HEK293T (cell line): ENCODE results near the gene MITD1.
A peak's percentile ranks its signal among the peaks of the same experiment; 100 is the strongest.

Source experiments
- CTCF ChIA-PET: fragments of 350-600 bp; formaldehyde crosslinking; extraction: SDS; loops from one replicate; lab custom pipeline; 2021; ENCODE audit warnings: antibody characterized with exemption, inconsistent platforms; lab: Yijun Ruan, JAX
- POLR2A ChIA-PET: fragments of 350-600 bp; formaldehyde crosslinking; extraction: SDS; loops from one replicate; lab custom pipeline; 2020; ENCODE audit warnings: antibody characterized with exemption, inconsistent platforms; lab: Yijun Ruan, JAX
- DNase-seq: peaks from one replicate; pipeline ENCODE4 v3.0.0; 2012; ENCODE audit warnings: mixed read lengths; ENCODE audit errors: extremely low spot score
- ARNT ChIP-seq: fragments of 450-650 bp; IDR thresholded peaks from 2 replicates; pipeline ENCODE4 v1.6.1; 2017; ENCODE audit warnings: mild to moderate bottlenecking
- BHLHE40 ChIP-seq: fragments of 450-650 bp; IDR thresholded peaks from 2 replicates; pipeline ENCODE4 v1.6.1; 2016; ENCODE audit warnings: mild to moderate bottlenecking, moderate library complexity, borderline replicate concordance
- CTBP1 ChIP-seq: fragments of 450-650 bp; IDR thresholded peaks from 2 replicates; pipeline ENCODE4 v1.6.1; 2016; ENCODE audit warnings: borderline replicate concordance
- ELF4 ChIP-seq: fragments of 450-650 bp; IDR thresholded peaks from 2 replicates; pipeline ENCODE4 v1.6.1; 2017; ENCODE audit warnings: antibody characterized with exemption
- FOXA1 ChIP-seq: fragments of 450-650 bp; IDR thresholded peaks from 2 replicates; pipeline ENCODE4 v1.6.1; 2016; ENCODE audit warnings: mild to moderate bottlenecking
- FOXK2 ChIP-seq: fragments of 450-650 bp; IDR thresholded peaks from 2 replicates; pipeline ENCODE4 v1.6.1; 2016; ENCODE audit warnings: mild to moderate bottlenecking
- FOXM1 ChIP-seq: fragments of 450-650 bp; IDR thresholded peaks from 2 replicates; pipeline ENCODE4 v1.6.1; 2017; ENCODE audit warnings: mild to moderate bottlenecking, borderline replicate concordance
- HDGF ChIP-seq: fragments of 450-650 bp; IDR thresholded peaks from 2 replicates; pipeline ENCODE4 v1.6.1; 2017; ENCODE audit warnings: antibody characterized with exemption, borderline replicate concordance
- L3MBTL2 ChIP-seq: fragments of 450-650 bp; conservative IDR thresholded peaks from 2 replicates; pipeline ENCODE4 v1.6.1; 2016; ENCODE audit warnings: mild to moderate bottlenecking
- LEF1 ChIP-seq: fragments of 450-650 bp; IDR thresholded peaks from 2 replicates; pipeline ENCODE4 v1.6.1; 2017; ENCODE audit warnings: mild to moderate bottlenecking, borderline replicate concordance
- NFRKB ChIP-seq: fragments of 450-650 bp; IDR thresholded peaks from 2 replicates; pipeline ENCODE4 v1.6.1; 2016; ENCODE audit warnings: mild to moderate bottlenecking, moderate library complexity
- SP1 ChIP-seq: fragments of 450-650 bp; IDR thresholded peaks from 2 replicates; pipeline ENCODE4 v1.6.1; 2017
- SUZ12 ChIP-seq: fragments of 450-650 bp; IDR thresholded peaks from 2 replicates; pipeline ENCODE4 v1.6.1; 2016; ENCODE audit warnings: mild to moderate bottlenecking
- TARDBP ChIP-seq: fragments of 450-650 bp; IDR thresholded peaks from 2 replicates; pipeline ENCODE4 v1.6.1; 2016
- ZNF384 ChIP-seq: fragments of 450-650 bp; IDR thresholded peaks from 2 replicates; pipeline ENCODE4 v1.6.1; 2016
- TF ChIP-seq, protein P1 (sequence below): fragments of 450-650 bp; IDR thresholded peaks from 2 replicates; pipeline ENCODE4 v1.6.1; 2016

The MITD1 gene

DNA sequence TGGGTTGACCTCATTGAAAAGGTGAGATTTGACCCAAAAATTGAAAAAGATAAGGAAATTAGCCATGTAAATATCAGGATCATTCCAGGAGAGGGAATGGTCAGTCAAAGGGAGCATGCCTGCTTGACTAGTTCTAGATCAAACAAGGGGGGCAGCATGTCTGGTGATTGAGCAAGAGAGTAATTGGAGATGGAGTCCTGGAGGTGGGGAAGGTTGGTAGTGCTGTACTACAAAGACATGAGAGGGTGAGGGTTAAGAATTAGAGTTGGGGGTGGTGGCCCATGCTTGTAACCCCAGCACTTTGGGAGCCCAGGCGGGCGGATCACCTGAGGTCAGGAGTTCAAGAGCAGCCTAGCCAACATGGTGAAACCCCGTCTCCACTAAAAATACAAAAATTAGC, 2.2 kb upstream of the MITD1 start:
- POLR2A ChIA-PET: interaction anchor here (3.2 kb wide), 1 partner anchor 28 kb away, joined by 31 read pairs; the partner anchor contains the start of genes LIPT1 and TSGA10

DNA sequence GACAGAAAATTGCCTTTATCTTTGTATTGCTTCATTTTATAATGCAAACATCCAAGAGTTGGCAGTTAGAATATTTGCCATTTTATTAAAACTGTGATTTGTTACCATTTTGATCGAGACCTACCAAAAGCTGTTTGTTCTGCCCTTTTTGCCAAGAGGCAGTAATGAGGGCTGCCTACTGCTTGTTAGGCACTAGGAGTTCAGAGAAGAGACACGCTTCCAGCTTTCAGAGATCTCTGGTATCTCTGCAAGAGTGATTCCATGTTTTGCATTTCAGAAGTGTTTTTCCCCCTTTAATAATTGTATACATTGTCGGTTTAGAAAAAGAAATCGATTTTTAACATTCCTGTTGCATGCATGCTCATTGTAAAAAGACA, 754 bp upstream of the MITD1 start:
- POLR2A ChIA-PET: interaction anchor here (0.5 to 3.2 kb wide), 6 partner anchors 16 to 166 kb away, joined by 3 to 31 read pairs (median 12); partner anchors contain the start of genes C2orf15, EIF5B, LIPT1 and TSGA10
- CTCF ChIA-PET: no interaction called here
- no peak for TF ChIP-seq FOXM1
- TF ChIP-seq ARNT: no peak
- TF ChIP-seq NFRKB: no peak
- TF ChIP-seq LEF1: no peak
- no peak for TF ChIP-seq ELF4
- no peak for TF ChIP-seq SP1
- no peak for TF ChIP-seq FOXA1
- TF ChIP-seq L3MBTL2: no peak
- TF ChIP-seq, protein P1, sequence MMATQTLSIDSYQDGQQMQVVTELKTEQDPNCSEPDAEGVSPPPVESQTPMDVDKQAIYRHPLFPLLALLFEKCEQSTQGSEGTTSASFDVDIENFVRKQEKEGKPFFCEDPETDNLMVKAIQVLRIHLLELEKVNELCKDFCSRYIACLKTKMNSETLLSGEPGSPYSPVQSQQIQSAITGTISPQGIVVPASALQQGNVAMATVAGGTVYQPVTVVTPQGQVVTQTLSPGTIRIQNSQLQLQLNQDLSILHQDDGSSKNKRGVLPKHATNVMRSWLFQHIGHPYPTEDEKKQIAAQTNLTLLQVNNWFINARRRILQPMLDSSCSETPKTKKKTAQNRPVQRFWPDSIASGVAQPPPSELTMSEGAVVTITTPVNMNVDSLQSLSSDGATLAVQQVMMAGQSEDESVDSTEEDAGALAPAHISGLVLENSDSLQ: no peak
- no peak for TF ChIP-seq TARDBP
- no peak for TF ChIP-seq BHLHE40
- TF ChIP-seq FOXK2: no peak
- TF ChIP-seq HDGF: no peak
- TF ChIP-seq SUZ12: no peak
- no peak for TF ChIP-seq ZNF384
- no peak for TF ChIP-seq CTBP1
- DNase-seq: peak; percentile 17

More for the DNA sequence above, 2.2 kb upstream of the MITD1 start:
- TF ChIP-seq CTBP1 (no peak), ZNF384 (no peak)
- DNase-seq: no peak
- CTCF ChIA-PET: no interaction called here

DNA sequence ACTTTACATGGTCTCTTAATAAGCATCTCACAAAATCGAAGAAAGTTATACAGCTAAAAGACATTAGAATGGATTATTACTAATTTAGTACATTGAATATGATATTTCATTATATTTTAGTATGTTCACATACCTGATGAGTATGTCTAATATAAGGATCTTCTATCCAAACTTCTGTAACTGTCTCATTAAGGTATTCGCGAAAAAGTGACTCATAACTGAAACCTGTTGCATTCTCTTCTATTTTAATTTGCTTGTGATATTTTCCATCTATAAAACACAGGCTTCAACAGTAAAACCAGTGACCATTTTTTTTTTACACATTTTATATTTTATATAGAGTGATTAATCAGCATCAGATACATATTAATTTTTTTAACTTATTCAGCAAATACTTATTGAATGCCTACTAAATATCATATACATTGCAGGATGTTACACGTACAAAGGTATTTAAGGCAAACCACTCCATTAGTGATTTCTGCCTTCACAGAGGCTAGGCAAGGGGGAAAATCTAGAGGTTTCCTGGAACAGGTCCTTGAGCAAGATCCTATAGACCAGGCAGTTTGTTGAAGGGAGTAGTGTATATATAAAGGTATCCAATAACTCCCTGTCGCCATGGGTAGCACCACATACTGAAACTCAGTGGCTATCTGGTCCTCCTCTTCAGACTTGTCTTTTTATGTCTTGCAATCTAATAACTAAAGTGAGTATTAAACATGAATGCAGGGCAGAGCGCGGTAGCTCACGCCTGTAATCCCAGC, 9.3 kb downstream of the MITD1 start:
- ChIA-PET POLR2A (interaction anchor here (1.1 kb wide), 1 partner anchor 17 kb away, joined by 3 read pairs; the partner anchor contains the start of genes LIPT1 and TSGA10), CTCF (no interaction called here)
- no peak for DNase-seq
- TF ChIP-seq FOXA1 (no peak), SUZ12 (no peak), BHLHE40 (no peak), HDGF (no peak), FOXM1 (no peak), ZNF384 (no peak), FOXK2 (no peak), LEF1 (no peak), L3MBTL2 (no peak), CTBP1 (no peak), ELF4 (no peak), TARDBP (no peak)
- TF ChIP-seq, protein P1: no peak

DNA sequence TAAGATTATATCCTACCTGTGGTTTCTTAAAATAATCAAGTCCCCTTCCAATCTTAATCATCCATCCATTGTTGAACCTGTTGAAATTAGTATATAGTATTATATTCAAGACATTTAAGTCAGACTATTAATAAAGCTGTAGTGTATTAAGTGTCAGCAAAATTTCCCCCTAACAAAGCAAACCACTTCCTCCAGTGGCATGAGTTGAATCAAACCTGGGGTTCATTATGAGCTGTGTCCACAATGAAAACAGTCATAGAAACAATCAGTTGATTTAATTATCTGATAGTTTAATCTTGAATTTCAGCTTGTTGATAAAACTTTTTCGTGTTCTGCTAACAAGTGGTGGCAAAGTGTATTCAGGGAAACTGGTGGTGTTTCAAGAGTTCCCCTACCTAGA, 11.3 kb downstream of the MITD1 start:
- ChIA-PET POLR2A (interaction anchor here (1.7 to 5.3 kb wide), 2 partner anchors 11 to 15 kb away, joined by 5 to 44 read pairs; partner anchors contain the start of genes LIPT1, MITD1 and TSGA10), CTCF (interaction anchor here (0.6 kb wide), 1 partner anchor 20 kb away, joined by 3 read pairs; no protein-coding TSS in a partner anchor)
- DNase-seq: no peak
- TF ChIP-seq ELF4: no peak
- no peak for TF ChIP-seq FOXK2
- no peak for TF ChIP-seq ARNT
- no peak for TF ChIP-seq LEF1
- TF ChIP-seq SUZ12: no peak
- TF ChIP-seq FOXM1: no peak
- TF ChIP-seq CTBP1: no peak
- no peak for TF ChIP-seq L3MBTL2
- TF ChIP-seq NFRKB: no peak
- no peak for TF ChIP-seq BHLHE40

DNA sequence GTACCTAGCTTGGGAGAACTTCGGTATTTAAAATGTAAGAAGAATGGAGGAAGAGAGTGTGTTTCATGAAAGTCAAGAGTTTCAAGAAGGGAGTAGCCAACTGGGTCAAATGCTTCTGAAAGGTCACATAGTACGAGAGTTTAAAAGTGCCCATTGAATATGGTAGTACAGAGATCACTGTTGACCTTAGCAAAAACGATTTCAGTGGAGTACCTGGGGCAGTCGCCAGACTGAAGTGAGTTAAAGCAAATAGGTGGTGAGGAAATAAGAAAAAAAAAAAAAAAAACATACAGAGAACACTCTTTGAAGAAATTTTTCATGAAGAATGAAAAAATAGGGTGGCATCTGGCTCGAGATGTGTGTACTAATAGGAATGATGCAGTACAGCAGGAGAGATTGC, 14.6 kb downstream of the MITD1 start:
- DNase-seq: no peak
- ChIA-PET POLR2A (interaction anchor here (1.6 to 5.3 kb wide), 3 partner anchors 11 to 25 kb away, joined by 5 to 44 read pairs (median 7); partner anchors contain the start of genes C2orf15, LIPT1 and TSGA10), CTCF (no interaction called here)
- no peak for TF ChIP-seq FOXA1
- TF ChIP-seq FOXM1: no peak
- no peak for TF ChIP-seq L3MBTL2
- TF ChIP-seq, protein P1: no peak
- TF ChIP-seq ARNT: no peak

DNA sequence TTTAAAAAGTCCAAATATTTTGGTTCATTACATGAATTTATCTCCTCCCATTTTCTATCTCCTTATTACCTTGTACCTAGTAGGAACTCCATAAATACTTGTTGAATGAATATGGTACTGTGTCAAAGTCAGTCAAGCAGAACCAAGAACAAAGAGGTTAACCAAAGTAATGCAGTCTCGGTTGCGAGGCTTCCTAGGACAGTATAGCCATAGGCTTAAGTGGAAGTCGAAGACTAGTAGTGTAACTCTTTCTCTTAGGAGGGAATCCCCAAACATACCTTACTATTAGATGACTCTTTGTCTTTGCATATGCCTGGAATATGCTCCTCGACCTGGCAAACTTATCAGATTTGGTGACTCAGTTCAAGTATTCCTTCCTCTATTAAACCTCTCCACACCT, 21.3 kb downstream of the MITD1 start:
- ChIA-PET POLR2A (interaction anchor here (2.0 kb wide), 1 partner anchor 21 kb away, joined by 7 read pairs; the partner anchor contains the start of genes MITD1 and MRPL30), CTCF (no interaction called here)

More for the DNA sequence above, 21.3 kb downstream of the MITD1 start:
- TF ChIP-seq FOXA1 (no peak), CTBP1 (no peak), ELF4 (no peak), FOXM1 (no peak), L3MBTL2 (no peak), ARNT (no peak), ZNF384 (no peak), SP1 (no peak), SUZ12 (no peak), NFRKB (no peak), BHLHE40 (no peak), FOXK2 (no peak), HDGF (no peak)
- DNase-seq: no peak
